AG10803 (cell line): ENCODE measurements around the gene RIPK4.
"Not testable (repeated sequence)": the region's sequence is repeated elsewhere in the genome, so short reads cannot be mapped to it uniquely, and the experiment has no call there.

Experiments used
- DNase-seq: peaks from one replicate; pipeline ENCODE4 v3.0.0; 2010; ENCODE audit warnings: low read depth
- H3K4me3 ChIP-seq: 2 replicates; pipeline ENCODE4 v1.5.1; 2011; ENCODE audit warnings: mild to moderate bottlenecking, low read length, control low read depth
- CTCF ChIP-seq: conservative IDR thresholded peaks from 2 replicates; pipeline ENCODE4 v1.5.1; 2011; ENCODE audit warnings: mild to moderate bottlenecking, low read length, control low read depth, inconsistent platforms

The RIPK4 gene

GRCh38 chr21:41719691-41720090 lies 47.2 kb downstream of the RIPK4 start:
- TF ChIP-seq CTCF, result no peak
- DNase-seq, result no peak
- H3K4me3 ChIP-seq, result no peak overlapping the region

- H3K4me3 ChIP-seq, result no peak overlapping the region
- DNase-seq, result no peak
Observed at GRCh38 chr21:41717573-41718330, 49.1 kb downstream of the RIPK4 start.

GRCh38 chr21:41716751-41717150 lies 50.1 kb downstream of the RIPK4 start:
- TF ChIP-seq CTCF, result no peak
- no peak overlapping the region for H3K4me3 ChIP-seq
- no peak for DNase-seq

More at GRCh38 chr21:41717573-41718330, 49.1 kb downstream of the RIPK4 start:
- no peak for TF ChIP-seq CTCF

- no peak overlapping the region for H3K4me3 ChIP-seq
- TF ChIP-seq CTCF, result no peak
- DNase-seq, result no peak
Observed at GRCh38 chr21:41715649-41716281, 51.1 kb downstream of the RIPK4 start.

- not testable (repeated sequence) for H3K4me3 ChIP-seq, DNase-seq
Observed at GRCh38 chr21:41714299-41714865, 52.5 kb downstream of the RIPK4 start.

- no peak for TF ChIP-seq CTCF
- no peak for DNase-seq
- H3K4me3 ChIP-seq, result no peak overlapping the region
Observed at GRCh38 chr21:41713495-41714281, 53.2 kb downstream of the RIPK4 start.

GRCh38 chr21:41712730-41713129 lies 54.1 kb downstream of the RIPK4 start:
- no peak for DNase-seq
- no peak overlapping the region for H3K4me3 ChIP-seq
- TF ChIP-seq CTCF, result no peak
